Measurements from ENCODE around the gene ACTA1. TPM values are rescaled to one million over a fixed set of nuclear protein-coding genes. Genes with fewer than 3 reads are reported as not detected.
A peak's percentile ranks its signal among the peaks of the same experiment; 100 is the strongest.

ACTA1 gene
- total and polyA plus RNA-seq, 2 of the 8 experiments (the other 6 are each of a cell fraction or from before 2014, with no cell fraction given), result 23.5 to 58.2 TPM

DNA sequence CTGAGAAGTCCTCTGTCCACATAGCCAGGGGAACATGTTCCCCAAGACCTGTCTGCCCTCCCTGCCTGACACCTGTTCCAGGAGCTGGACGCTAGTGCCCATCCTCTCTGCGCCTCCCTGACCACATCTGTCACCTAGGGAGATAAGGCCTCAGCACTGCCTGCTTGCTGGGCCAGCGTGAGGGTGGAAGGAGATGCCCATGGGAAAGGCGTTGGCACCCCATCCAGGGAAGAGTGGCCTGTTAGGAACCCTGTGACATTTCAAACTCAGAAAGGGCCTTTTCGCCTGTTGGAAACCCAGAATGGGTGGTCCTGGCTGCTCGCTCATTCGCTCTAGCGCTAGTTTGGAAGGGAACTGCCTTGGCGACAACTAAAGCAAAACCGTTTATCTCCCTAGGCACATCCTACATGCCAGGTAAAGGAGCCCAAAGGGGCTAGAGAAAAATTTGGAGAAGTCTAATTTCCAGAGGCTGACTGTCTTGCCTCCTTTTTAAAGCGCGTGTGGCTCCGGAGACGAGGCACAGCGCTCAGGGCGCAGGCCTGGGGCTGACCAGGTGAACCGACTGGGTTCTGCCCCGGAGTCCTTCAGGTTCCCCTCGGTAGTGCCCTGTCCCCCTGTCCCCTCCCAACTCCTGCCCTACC is 410 bp downstream of the ACTA1 start:
- H3K4ac ChIP-seq (replicated peaks; ENCODE audit: insufficient read length, low read depth, low read length), result no peak overlapping the region
- H3K27ac ChIP-seq (ENCODE audit: low read depth, low read length), result no peak overlapping the region
- H2BK15ac ChIP-seq (ENCODE audit: low read length), result peak overlapping the region; percentile 2; the same call in 1 of the 2 replicates
- H2AK5ac ChIP-seq (ENCODE audit: low read depth, low read length), result peak overlapping the region; percentile 32; the same call in 1 of the 2 replicates
- no peak overlapping the region for H4K5ac ChIP-seq (ENCODE audit: insufficient read length, low read depth, low read length)
- CTCF ChIA-PET (ENCODE audit: partially characterized antibody), result interaction anchor here (2.8 kb wide), 1 partner anchor 178 kb away, joined by 10 read pairs; no protein-coding TSS in a partner anchor
- peaks cover 0 to 5% of the 10 kb centered on the region in 2 experiments for H4K20me1 ChIP-seq (replicated peaks in 1 of 2; ENCODE audit: control insufficient read depth in 1 of 2, insufficient read depth in 2 of 2, low read length in 2 of 2)
- no peak overlapping the region for H3K23ac ChIP-seq (ENCODE audit: insufficient read length)
- no peak overlapping the region for H3K14ac ChIP-seq (ENCODE audit: insufficient read length)
- 50% methylated on average over 19 of the region's 19 CpGs; no CpG with 5 or more reads in 1 of the 2 experiments for WGBS, 2 experiments (ENCODE audit: extremely low coverage in 1 of 2, insufficient coverage in 1 of 2, insufficient read length in 1 of 2, insufficient replicate concordance in 2 of 2, low coverage in 1 of 2, low lambda C conversion rate in 2 of 2, missing lambda C conversion rate in 1 of 2)
- no peak overlapping the region; the same call in 1 of the 2 replicates for H3K18ac ChIP-seq (ENCODE audit: extremely low read depth, low read length)
- H4K8ac ChIP-seq (ENCODE audit: extremely low read depth, insufficient read depth, low read length), result no peak overlapping the region
- 0 out of 2 replicates have a peak overlapping the region, but pooled peaks have one; percentile 48 for H2BK20ac ChIP-seq (ENCODE audit: low read length)
- H2BK5ac ChIP-seq (ENCODE audit: low read depth, low read length), result no peak overlapping the region
- H4K91ac ChIP-seq (replicated peaks; ENCODE audit: insufficient read length, low read length), result no peak overlapping the region
- no peak overlapping the region for H3K56ac ChIP-seq (replicated peaks; ENCODE audit: insufficient read length, low read depth, low read length)
- H3K9me3 ChIP-seq (ENCODE audit: insufficient read depth in 2 of 2, low read depth in 1 of 2, low read length in 1 of 2), result no peaks in the 10 kb centered on the region
- POLR2A ChIA-PET (ENCODE audit: partially characterized antibody), result interaction anchor here (0.9 to 6.1 kb wide), 8 partner anchors 13 to 99 kb away, joined by 3 to 48 read pairs (median 4); partner anchors contain the start of gene NUP133
- no peaks in the 10 kb centered on the region; the same call in 1 of the 2 replicates for H3K79me1 ChIP-seq (ENCODE audit: low read depth, low read length)
- 0 out of 7 replicates have a peak overlapping the region, but pooled peaks of 2 of the 4 experiments have one; percentile 3 to 4 for H3K9ac ChIP-seq (replicated peaks in 1 of 4; ENCODE audit: extremely low read depth in 1 of 4, low read depth in 3 of 4, low read length in 3 of 4)
- H3K4me2 ChIP-seq (ENCODE audit: insufficient read depth in 1 of 2, low read depth in 2 of 2, low read length in 2 of 2), result peak overlapping the region; percentile 76
- H3K4me1 ChIP-seq (replicated peaks in 1 of 4; ENCODE audit: control insufficient read depth in 3 of 4, insufficient read depth in 4 of 4, low read length in 3 of 4), result peaks cover 0 to 18% (median 10%) of the 10 kb centered on the region in 4 experiments; a peak in 6 of 7 replicates
- no peak overlapping the region for H2AFZ ChIP-seq (ENCODE audit: low read length)
- peaks cover 7% of the 10 kb centered on the region for H3K23me2 ChIP-seq (ENCODE audit: low read depth, low read length)
- no peak for DNase-seq (ENCODE audit: low read depth in 1 of 2, low spot score in 2 of 2)
- H2BK12ac ChIP-seq (ENCODE audit: low read depth, low read length), result peak overlapping the region; percentile 82; the same call in 1 of the 2 replicates
- no peak for FAIRE-seq
- H3K4me3 ChIP-seq (ENCODE audit: extremely low read depth in 1 of 4, insufficient read depth in 2 of 4, low read depth in 3 of 4, low read length in 4 of 4), result peak overlapping the region; percentile 9 to 64 (median 35); a peak in 7 of 8 replicates
- H2BK120ac ChIP-seq (replicated peaks; ENCODE audit: low read depth, low read length), result no peak overlapping the region
- H3K79me2 ChIP-seq (ENCODE audit: control insufficient read depth in 1 of 2, insufficient read depth in 2 of 2, low read length in 2 of 2), result no peaks in the 10 kb centered on the region
- peaks cover 35 to 63% (median 58%) of the 10 kb centered on the region in 4 experiments for H3K27me3 ChIP-seq (replicated peaks in 1 of 4; ENCODE audit: control insufficient read depth in 3 of 4, extremely low read depth in 1 of 4, insufficient read depth in 3 of 4, low read length in 3 of 4)
- no peaks in the 10 kb centered on the region; a peak in 1 of 8 replicates for H3K36me3 ChIP-seq (ENCODE audit: control insufficient read depth in 2 of 4, insufficient read depth in 4 of 4, low read length in 3 of 4)
- TF ChIP-seq, protein P1, sequence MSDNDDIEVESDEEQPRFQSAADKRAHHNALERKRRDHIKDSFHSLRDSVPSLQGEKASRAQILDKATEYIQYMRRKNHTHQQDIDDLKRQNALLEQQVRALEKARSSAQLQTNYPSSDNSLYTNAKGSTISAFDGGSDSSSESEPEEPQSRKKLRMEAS (IDR thresholded peaks at IDR 0.05), result peak; percentile 38; the same call in 1 of the 2 replicates
- TF ChIP-seq CHD1 (IDR thresholded peaks at IDR 0.05; ENCODE audit: low read depth, low read length) (no peak), RNF2 (IDR thresholded peaks at IDR 0.05; ENCODE audit: borderline replicate concordance, low read depth, low read length, missing control alignments, poor library complexity, severe bottlenecking) (no peak), CTBP2 (IDR thresholded peaks at IDR 0.05; ENCODE audit: borderline replicate concordance, insufficient read depth, insufficient read length, low read length) (no peak), NANOG (IDR thresholded peaks at IDR 0.05; ENCODE audit: insufficient read depth, low read depth, low read length, poor library complexity, severe bottlenecking) (no peak), SP2 (IDR thresholded peaks at IDR 0.05; ENCODE audit: low read length) (no peak), POLR2AphosphoS5 (IDR thresholded peaks at IDR 0.05; ENCODE audit: low read depth, low read length) (no peak), TEAD4 (IDR thresholded peaks at IDR 0.05; ENCODE audit: low read depth, low read length) (no peak), YY1 (IDR thresholded peaks at IDR 0.05; ENCODE audit: low read depth, low read length) (no peak)
- TF ChIP-seq, protein P2, sequence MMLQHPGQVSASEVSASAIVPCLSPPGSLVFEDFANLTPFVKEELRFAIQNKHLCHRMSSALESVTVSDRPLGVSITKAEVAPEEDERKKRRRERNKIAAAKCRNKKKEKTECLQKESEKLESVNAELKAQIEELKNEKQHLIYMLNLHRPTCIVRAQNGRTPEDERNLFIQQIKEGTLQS (IDR thresholded peaks at IDR 0.05; ENCODE audit: insufficient read depth, low read depth, low read length), result no peak

Data from H1 (cell line).